AG04450 (cell line): Measurements from ENCODE around the gene R3HDM1. TPM values are rescaled to one million over a fixed set of nuclear protein-coding genes. Genes with fewer than 3 reads are reported as not detected.
"Not testable (repeated sequence)": the region's sequence is repeated elsewhere in the genome, so short reads cannot be mapped to it uniquely, and the experiment has no call there.

Source experiments
- CTCF ChIA-PET: fragments of 300-600, 350-600 bp; formaldehyde crosslinking; extraction: SDS; loops from one replicate; lab custom pipeline; 2022; ENCODE audit warnings: antibody characterized with exemption, inconsistent platforms; lab: Charles Lee
- POLR2A ChIA-PET: fragments of 350-600 bp; formaldehyde crosslinking; extraction: SDS; loops from one replicate; lab custom pipeline; 2021; ENCODE audit warnings: antibody characterized with exemption, inconsistent platforms; lab: Yijun Ruan, JAX
- DNase-seq: peaks from one replicate; pipeline ENCODE4 v3.0.0-alpha.2; 2011; ENCODE audit warnings: low read depth, low spot score
- H3K27ac ChIP-seq: one replicate; pipeline ENCODE4 v1.5.1; 2012; ENCODE audit warnings: low read depth, low read length, control low read depth
- H3K27me3 ChIP-seq: one replicate; pipeline ENCODE4 v1.6.0; 2012; ENCODE audit warnings: low read length; ENCODE audit not compliant: control insufficient read depth, insufficient read depth
- H3K4me3 ChIP-seq: 2 replicates; pipeline ENCODE4 v1.5.1; 2011; ENCODE audit warnings: mild to moderate bottlenecking, low read depth, low read length, control low read depth
- H3K9me3 ChIP-seq: 2 replicates; pipeline ENCODE4 v1.5.1; 2012; ENCODE audit warnings: low read length; ENCODE audit not compliant: control insufficient read depth, insufficient read depth
- polyA plus RNA-seq: library from polyadenylated mRNA; depleted of rRNA; stranded (reverse); fragments of >200 nt; gene quantifications from 2 replicates; pipeline ENCODE4 v1.2.3, GENCODE V29; 2011
- TF ChIP-seq, protein P1 (sequence below): IDR thresholded peaks from 2 replicates; pipeline ENCODE4 v1.5.1; 2011; ENCODE audit warnings: low read depth, low read length, control low read depth, inconsistent platforms

R3HDM1 gene
- polyA plus RNA-seq, 1 experiment: 39.1 TPM

DNA sequence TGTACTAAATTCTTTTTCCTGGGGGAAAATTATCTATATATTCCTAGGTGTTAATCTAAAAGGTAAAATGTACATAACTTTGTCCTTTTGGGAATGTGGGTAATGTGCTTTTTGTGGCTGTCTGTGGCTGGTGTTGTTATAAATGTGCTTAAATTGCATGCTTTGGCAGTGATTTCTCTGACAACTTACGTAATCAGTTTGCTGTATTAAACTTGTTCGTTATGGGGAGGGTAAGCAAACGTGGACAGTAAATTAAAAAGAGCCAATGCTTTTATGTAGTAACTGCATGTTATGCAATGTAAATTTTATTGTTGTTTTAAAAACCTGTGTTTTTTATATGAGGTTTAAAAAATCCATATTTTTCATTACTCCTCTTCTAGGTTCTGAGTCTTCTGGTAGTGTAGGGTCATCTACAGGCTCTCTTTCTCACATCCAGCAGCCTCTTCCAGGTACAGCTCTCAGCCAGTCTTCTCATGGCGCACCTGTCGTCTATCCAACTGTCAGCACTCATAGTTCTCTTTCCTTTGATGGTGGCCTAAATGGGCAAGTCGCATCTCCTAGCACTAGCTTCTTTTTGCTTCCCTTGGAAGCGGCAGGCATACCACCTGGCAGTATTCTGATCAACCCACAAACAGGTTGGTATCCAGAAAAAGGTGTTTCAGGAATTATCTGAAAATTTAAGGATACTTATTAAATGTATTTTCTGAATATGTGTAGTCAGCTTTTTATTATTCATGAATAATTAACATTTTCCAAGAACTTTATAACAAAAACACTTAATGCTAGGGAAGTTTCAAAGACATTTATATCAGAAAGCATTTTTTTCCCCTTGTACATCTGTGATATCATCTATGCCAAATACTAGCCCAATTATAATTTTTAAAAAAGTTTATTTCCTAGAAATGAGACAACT is 110.1 kb downstream of the R3HDM1 start:
- POLR2A ChIA-PET: no interaction called here
- no peak for DNase-seq
- TF ChIP-seq, protein P1, sequence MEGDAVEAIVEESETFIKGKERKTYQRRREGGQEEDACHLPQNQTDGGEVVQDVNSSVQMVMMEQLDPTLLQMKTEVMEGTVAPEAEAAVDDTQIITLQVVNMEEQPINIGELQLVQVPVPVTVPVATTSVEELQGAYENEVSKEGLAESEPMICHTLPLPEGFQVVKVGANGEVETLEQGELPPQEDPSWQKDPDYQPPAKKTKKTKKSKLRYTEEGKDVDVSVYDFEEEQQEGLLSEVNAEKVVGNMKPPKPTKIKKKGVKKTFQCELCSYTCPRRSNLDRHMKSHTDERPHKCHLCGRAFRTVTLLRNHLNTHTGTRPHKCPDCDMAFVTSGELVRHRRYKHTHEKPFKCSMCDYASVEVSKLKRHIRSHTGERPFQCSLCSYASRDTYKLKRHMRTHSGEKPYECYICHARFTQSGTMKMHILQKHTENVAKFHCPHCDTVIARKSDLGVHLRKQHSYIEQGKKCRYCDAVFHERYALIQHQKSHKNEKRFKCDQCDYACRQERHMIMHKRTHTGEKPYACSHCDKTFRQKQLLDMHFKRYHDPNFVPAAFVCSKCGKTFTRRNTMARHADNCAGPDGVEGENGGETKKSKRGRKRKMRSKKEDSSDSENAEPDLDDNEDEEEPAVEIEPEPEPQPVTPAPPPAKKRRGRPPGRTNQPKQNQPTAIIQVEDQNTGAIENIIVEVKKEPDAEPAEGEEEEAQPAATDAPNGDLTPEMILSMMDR: no peak
- Histone ChIP-seq H3K27me3 (no peaks in the 10 kb centered on the region), H3K9me3 (no peaks in the 10 kb centered on the region), H3K27ac (no peak overlapping the region), H3K4me3 (no peak overlapping the region)
- CTCF ChIA-PET: no interaction called here

DNA sequence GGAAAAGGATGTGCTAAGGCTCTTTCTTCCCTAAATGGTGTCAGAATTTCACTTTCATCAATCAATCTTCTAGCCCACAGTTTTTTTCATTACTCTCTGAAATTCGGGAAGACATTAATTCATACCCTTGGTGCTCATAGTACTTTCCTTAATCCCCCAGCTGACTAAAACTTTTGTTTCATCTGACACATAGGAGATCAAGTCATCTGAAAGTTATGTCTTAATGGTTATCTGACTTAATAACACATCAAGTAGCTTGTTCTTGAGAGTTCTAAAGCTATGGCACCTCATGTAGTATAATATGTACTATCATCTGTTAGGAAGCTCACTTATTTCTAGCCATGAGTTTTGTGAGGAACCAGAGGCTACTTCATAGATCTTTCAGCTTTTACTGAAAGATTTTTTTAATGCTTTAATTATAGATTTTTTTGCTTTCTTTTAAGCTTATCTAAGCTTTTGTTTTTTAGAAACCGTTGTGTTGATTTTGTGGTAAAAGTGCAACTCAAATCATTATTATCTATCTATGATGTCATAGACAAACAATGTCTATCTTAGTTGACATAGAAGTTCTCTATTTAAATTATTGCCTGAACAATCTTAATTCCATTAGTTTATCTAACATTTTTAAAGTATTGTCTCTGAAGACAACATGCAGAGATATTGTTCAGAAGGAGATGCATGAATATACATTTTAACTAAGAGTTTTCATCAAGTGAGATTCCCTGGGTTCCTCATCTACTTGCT is 116.7 kb downstream of the R3HDM1 start:
- TF ChIP-seq, protein P1: no peak
- ChIA-PET CTCF (interaction anchor here (1.3 kb wide), 1 partner anchor 44 kb away, joined by 3 read pairs; no protein-coding TSS in a partner anchor), POLR2A (no interaction called here)
- no peak for DNase-seq
- Histone ChIP-seq H3K9me3 (no peaks in the 10 kb centered on the region), H3K4me3 (no peak overlapping the region), H3K27ac (no peak overlapping the region), H3K27me3 (no peaks in the 10 kb centered on the region)

DNA sequence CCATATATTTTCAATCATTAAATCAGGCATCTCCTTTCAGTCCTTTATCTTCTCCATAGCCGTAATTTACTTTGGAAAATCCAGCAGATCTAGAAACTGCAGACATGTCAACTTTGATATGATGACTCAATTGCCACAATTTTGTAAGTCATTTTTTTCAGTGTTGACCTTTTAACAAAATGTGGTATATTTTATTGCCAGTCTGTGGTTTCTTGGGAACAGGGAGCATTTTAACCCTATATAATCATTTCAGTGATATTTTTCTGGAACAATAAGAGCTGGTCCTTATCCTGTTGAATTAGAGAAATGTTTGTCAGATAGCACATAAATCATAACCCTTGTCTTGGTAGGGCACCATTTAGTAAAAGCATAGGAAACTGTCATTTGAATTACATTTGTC is 119.4 kb downstream of the R3HDM1 start:
- TF ChIP-seq, protein P1: no peak
- CTCF ChIA-PET: no interaction called here
- POLR2A ChIA-PET: no interaction called here
- Histone ChIP-seq H3K9me3 (no peaks in the 10 kb centered on the region), H3K27me3 (no peaks in the 10 kb centered on the region), H3K27ac (no peak overlapping the region), H3K4me3 (no peak overlapping the region)
- DNase-seq: no peak

DNA sequence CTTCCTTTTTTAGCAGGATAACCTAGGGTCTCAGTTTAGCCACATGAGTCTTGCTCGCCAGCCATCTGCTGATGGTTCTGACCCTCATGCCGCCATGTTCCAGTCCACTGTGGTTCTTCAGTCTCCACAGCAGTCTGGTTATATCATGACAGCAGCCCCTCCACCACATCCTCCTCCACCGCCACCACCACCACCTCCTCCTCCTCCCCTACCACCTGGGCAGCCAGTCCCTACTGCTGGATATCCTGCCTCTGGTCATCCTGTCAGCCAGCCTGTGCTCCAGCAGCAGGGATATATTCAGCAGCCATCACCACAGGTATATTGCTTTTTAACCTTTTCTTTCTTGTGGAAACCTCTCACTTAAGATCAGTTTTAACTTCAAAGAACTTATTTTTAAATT is 120.4 kb downstream of the R3HDM1 start:
- H3K27me3 ChIP-seq: no peaks in the 10 kb centered on the region
- no peak overlapping the region for H3K27ac ChIP-seq
- no peaks in the 10 kb centered on the region for H3K9me3 ChIP-seq
- DNase-seq: no peak
- ChIA-PET POLR2A (no interaction called here), CTCF (no interaction called here)
- TF ChIP-seq, protein P1: no peak
- no peak overlapping the region for H3K4me3 ChIP-seq

DNA sequence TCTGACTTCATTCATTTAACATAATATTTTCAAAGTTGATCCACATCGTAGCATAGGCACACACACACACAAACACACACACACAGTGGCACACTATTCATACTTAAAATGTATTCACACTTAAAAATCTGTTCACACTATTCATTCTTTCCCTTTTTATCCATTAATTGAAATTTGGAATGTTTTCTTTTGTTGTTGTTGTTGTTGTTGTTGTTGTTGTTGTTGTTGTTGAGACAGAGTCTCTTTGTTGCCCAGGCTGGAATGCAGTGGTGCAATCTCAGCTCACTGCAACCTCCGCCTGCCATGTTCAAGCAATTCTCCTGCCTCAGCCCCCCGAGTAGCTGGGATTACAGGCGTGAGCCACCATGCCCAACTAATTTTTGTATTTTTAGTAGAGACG is 123.0 kb downstream of the R3HDM1 start:
- CTCF ChIA-PET, POLR2A ChIA-PET, DNase-seq, H3K9me3 ChIP-seq, H3K4me3 ChIP-seq, H3K27ac ChIP-seq, H3K27me3 ChIP-seq: not testable (repeated sequence)
